Neural progenitor cell (in vitro differentiated cells): ENCODE data around the gene RAMAC.
A peak's percentile ranks its signal among the peaks of the same experiment; 100 is the strongest.

ENCODE experiments used
- EZH2phosphoT487 ChIP-seq: fragments of 200-600 bp; sonication (generic); IDR thresholded peaks from 2 replicates; pipeline ENCODE4 v1.6.1; 2017; ENCODE audit warnings: antibody characterized with exemption
- TF ChIP-seq, protein P1 (sequence below): fragments of 200-600 bp; sonication (generic); IDR thresholded peaks from 2 replicates; pipeline ENCODE4 v1.5.1; 2017; ENCODE audit warnings: antibody characterized with exemption, mild to moderate bottlenecking

DNA sequence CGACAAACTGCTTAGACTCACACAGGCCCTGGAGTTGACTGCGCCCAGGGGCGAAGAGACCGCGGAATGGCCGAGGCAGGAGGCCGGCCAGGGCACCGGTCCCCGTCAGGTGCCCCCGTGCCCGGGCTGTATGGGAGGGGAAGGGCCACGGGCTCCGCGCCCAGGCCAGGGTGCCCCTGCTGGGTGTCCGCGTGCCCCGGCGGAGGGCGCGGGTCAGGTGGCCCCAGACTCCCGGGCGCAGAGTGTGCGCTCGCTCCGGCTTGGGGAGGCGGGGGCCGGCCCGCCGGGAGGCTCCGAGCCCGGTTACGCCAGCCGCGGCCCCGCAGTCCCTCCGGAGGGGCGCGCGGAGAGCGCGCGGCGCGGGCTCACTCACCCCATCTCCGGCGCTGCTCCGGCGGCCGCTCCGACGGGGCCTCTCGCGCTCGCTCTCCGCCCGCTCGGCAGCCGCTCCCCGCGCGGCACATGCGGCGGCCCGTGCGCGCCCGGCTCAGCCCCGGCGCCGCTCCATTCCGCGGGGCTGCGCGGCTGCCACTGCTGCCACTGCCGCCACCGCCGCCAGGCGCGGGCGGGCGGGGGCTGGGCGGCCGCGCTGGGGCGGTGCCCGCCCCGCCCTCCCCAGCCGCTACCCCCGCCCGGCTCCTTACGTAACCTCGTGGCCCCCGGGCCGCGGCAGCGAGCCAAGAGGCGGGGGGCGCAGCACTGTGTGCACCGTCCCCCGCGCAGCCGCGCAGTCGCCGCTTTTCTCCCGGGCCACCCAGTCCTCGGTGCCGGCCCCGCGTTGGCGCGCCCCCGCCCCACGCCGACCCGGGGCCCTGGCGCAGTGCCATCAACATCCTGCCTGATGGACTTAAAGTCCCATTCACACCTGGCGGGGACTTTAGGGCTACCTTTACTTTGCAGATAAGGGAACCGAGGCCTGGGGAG lies 33.6 kb upstream of the RAMAC start, which contains the start of gene HOMER2:
- TF ChIP-seq, protein P1, sequence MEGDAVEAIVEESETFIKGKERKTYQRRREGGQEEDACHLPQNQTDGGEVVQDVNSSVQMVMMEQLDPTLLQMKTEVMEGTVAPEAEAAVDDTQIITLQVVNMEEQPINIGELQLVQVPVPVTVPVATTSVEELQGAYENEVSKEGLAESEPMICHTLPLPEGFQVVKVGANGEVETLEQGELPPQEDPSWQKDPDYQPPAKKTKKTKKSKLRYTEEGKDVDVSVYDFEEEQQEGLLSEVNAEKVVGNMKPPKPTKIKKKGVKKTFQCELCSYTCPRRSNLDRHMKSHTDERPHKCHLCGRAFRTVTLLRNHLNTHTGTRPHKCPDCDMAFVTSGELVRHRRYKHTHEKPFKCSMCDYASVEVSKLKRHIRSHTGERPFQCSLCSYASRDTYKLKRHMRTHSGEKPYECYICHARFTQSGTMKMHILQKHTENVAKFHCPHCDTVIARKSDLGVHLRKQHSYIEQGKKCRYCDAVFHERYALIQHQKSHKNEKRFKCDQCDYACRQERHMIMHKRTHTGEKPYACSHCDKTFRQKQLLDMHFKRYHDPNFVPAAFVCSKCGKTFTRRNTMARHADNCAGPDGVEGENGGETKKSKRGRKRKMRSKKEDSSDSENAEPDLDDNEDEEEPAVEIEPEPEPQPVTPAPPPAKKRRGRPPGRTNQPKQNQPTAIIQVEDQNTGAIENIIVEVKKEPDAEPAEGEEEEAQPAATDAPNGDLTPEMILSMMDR, result no peak
- peak; percentile 32 for TF ChIP-seq EZH2phosphoT487
